ENCODE data around the gene MROH8.

The MROH8 gene

DNA sequence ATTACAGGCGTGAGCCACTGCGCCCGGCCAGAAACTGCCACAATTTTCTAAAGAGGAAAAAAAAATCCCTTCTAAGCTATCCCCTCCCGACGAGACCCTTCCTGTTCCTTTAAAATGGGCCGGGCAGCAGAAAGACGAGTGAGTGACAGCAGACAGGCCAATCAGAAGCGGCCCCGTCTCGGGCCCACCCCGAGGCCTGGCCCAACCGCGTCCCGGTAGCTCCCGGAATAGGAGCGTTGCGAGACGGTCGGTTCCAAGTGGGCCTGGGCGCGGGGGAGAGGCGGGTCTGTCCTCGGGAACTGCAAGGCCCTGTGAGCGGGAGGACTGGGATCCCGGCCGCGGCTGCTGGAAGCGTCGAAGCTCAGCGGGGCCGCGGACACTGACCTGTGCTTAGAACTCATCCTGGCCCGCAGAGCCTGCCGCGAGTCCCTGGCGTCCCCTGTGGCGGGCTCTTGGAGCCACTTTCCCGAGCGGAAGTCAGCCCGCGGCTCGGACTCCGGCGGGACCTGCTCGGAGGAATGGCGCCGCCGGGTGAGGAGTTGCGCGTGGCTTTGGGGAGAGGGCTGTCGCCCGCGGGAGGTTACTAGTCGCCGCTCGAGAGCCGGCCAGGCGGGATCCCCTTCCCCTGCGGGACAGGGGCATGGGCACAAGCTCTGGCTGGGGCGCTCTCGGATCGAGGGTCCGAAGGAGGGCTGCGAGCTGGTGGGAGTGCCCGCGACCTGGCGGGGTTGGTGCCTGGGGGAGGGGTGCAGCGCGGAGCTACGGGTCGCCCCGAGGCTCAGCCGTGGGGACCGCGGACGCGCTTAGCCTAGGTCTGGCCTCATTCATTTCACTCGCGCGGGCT lies at the start of gene MROH8, which contains the start of gene RPN2:
MROH8 (minus strand) TSS at position 710 of the 844 bp plus-strand sequence.
RPN2 (plus strand) TSS at position 492 of the 844 bp plus-strand sequence; CDS start at position 519, 27 bp downstream.
- peak; percentile 99 for DNase-seq

DNA sequence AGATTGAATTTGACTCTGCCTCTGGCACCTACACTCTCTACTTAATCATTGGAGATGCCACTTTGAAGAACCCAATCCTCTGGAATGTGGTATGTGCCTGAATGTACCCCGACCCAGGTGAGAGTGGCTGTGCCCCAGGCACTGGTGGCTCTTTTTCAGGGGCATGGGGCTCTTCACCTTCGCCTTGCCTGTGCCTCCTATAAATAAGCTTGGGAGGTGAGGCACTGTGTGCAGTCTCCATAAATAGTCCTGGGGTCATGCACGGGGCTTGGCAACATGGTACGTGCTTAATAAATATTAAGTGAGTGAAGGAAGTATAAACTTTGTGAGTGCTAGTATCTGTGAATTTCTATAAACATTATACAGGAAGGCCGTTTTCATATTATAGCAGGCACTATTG lies 49.3 kb upstream of the MROH8 start:
- DNase-seq = no peak

DNA sequence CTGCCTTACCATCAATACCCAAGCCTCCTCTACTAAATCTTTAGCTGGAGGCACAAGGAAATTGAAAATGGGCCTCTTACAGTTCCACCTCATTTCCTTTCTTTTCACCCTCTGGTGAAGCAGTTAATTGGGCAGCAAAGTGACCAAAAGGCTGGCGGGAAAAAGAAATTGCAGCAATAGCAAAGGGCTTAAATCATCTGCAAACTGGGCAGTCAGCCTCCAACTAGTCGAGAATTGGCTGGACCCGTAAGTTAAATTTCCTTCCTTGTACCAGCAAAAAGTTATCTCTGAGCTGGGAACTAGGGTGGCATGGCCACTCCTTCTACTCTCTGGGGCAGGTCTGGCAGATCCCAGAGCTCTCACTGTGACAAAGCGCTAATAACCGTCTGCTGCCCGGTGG lies 48.7 kb upstream of the MROH8 start:
- DNase-seq = no peak

DNA sequence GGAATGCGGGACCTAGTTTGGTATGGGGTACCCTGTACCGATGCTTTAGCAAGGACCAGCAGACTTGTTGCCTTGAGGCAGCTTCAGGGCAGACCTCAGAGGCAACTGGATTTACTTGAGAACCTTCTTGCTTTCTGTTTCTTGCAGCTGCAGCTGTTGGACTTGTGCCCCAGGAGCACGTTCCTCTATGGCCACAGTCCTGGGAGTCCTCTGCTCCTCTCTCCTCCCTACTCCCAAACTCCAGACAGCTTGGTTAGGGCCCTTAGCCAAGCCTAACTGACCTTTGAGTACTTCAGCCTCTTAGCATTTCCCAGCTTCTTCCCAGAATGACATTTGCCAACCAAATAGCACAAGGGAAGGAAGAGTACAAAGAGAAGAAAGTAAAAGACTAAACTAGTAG lies 47.5 kb upstream of the MROH8 start:
- DNase-seq = no peak

DNA sequence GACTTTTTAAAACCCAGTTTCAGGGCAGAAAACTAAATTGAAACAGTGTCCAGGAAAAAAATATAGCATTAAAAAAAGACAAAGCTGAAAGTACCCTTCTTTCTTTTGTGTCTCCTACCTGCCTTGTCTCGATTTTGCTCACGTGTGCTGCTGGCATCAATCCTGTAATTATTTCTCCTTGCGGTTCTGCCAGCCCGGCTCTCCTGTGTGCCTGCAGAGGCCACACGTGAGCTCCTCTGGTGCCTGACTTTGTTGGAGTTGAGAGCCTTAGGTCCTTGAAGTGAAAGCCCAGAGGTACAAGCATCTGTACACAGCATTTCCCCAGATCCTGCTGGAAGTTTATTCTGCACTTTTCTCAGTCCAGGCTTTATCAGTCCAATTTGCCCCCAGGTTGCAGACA lies 45.8 kb upstream of the MROH8 start:
- no peak for DNase-seq

DNA sequence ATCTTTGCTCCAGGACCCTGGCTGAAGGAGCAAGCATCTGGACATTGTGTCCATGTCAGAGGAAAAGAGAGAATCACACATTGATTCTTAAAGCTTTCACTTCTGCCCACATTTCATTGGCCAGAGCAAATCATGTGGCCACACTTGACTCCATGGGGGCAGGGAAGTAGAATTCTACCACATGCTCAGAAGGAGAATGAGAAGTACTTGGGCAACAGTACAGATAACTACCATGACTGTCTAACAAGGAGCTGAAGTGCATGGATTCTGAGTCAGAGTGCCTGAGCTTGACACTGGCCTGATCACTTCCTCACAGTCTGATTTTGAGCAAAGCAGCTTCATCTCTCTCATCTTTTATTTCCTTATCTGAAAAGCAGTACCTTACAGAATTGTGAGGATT lies 43.7 kb upstream of the MROH8 start:
- peak; percentile 78 for DNase-seq

DNA sequence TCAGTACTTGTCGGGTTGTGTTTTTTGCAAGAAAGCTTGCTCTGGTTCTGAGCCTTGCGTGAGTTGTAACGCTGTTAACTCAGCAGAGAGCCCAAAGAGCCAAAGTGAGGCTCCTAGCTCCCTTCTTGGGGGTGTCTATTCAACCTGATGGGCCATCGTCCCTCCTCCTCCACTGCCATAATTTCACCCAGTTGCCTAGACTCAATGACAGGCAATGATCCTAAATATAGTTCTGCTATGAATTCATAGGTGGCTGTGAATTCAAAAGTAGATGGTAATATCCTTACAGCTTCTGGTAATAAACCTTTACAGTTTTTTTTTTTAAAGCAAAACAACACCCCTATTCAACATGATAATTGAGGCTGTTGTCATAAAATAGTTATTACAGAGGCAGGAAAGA lies 42.7 kb upstream of the MROH8 start:
- DNase-seq = no peak

DNA sequence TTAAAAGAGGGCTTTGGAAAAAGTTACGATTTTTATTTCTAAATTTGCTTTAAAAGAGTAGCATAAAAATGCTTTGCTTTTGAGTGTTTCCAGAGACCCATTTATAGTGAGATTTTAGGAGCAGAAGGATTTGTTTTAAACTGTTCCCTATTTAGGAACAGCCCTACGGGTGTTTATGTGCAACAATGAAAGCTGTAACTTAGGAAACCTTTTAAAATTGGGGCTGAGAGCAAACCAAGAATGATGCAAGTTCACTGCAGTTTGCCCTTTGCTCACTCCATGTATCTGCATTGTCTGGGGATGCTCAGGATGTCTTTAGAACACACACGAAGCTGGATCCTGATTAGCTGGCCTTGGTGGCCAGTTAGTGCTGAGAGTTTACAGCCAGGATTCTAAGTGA lies 41.4 kb upstream of the MROH8 start:
- peak; percentile 13 for DNase-seq

DNA sequence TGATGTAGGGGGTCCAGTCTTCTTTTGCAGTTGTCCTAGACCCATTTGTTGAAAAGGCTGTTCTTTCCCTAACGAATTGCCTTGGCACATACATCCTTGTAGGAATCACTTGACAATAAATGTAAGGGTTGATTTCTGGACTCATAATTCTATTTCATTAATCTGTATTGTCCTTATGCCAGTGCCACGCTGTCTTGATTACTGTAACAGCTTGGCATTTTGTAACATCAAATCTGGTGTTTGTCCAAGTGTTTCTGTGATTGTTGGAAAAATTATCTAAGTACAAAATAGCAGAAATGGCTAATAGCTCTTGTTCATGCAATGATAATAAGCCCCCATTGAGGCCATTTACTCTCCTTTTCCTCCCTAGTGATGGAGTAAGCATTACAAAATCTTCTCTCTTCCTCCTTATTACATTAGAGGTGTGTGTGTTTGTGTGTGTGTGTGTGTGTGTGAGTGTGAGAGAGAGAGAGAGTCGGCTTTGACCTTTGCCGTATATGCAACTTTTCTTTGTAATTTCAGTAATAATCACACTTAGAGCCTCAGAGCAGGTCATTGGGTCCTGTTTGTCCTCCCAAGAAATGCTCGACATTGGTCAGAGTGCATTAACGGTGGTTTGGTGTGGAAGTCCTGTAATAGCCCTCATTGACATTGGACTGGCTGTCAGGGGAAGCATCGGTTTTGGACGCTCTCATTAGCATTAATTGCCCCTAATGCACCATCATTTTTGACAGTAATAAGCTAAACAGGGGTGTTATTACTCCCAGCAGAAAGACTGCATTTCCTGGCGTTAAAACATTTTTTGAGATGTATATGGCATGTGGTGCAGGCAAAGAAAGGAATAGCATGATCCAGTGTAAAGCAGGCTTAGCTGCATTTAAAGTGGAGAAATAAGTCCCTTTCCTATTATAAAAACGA lies 40.7 kb upstream of the MROH8 start:
- no peak for DNase-seq

DNA sequence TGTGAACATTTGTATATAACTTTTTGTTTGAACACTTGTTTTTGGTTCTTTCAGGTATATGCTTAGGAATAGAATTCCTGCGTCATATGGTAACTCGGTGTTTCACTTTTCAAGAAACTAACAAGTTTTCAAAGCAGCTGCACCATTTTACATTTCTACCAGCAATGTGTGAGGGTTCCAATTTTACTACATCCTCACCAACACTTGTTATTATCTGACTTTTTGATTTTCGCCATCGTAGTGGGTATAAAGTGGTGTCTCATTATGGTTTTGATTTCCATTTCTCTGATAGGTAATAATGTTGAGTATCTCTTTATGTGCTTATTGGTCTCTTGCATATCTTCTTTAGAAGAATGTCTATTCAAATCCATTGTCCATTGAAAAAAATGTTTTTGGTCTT lies 39.6 kb upstream of the MROH8 start:
- no peak for DNase-seq

DNA sequence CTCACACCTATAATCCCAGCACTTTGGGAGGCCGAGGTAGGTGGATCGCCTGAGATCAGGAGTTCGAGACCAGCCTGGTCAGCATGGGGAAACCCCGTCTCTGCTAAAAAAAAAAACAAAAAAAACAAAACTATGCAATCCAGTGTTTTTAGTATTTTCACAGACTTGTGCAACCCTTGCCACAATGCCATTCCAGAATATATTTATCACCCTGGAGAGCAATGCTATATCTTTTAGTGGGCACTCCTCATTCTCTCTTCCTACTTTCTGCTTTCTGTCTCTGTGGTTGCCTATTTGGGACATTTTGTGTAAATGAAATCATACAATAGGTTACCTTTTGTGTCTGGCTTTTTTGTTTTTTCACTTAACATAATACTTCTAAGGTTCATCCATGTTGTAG lies 39.1 kb upstream of the MROH8 start:
- DNase-seq = no peak

DNA sequence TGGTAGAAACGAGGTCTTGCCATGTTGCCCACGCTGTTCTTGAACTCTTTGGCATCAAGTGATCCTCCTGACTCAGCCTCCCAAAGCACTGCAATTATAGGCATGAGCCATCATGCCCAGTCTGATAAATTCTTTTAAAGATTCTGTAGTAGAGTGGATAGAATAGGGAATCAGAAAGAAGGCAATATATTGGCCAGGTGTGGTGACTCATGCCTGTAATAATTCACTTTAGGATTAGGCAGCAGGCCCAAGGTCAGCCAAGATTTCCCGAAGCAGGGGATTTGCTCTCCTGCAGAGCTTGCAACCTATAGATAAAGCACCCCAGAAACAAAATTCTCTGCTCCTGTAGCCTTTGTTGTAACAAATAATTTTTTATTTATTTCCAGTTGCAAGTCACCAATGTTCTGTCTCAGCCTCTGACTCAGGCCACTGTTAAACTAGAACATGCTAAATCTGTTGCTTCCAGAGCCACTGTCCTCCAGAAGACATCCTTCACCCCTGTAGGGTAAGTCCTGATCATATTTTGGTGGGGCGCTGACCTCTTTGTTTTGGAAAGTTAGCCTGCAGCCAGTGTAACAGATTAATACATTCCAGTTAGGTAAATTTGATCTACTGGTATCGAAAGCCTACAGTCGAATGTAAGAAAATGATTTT lies 30.4 kb upstream of the MROH8 start:
- no peak for DNase-seq

DNA sequence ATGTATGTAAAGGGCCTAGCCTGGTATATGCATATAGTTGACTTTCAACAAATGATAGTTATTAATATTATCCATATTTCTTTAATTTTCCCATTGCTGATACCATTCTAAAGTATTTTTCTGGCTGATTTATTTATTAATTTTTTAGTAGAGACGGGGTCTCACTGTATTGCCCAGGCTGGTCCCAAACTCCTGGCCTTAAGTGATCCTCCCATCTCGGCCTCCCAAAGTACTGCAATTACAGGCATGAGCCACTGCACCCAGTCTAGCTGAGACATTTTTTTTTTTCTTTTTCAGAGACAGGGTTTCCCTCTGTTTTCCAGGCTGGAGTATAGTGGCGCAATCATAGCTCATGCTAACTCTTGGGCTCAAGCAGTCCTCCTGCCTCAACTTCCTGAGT lies 29.8 kb upstream of the MROH8 start:
- DNase-seq = no peak

DNA sequence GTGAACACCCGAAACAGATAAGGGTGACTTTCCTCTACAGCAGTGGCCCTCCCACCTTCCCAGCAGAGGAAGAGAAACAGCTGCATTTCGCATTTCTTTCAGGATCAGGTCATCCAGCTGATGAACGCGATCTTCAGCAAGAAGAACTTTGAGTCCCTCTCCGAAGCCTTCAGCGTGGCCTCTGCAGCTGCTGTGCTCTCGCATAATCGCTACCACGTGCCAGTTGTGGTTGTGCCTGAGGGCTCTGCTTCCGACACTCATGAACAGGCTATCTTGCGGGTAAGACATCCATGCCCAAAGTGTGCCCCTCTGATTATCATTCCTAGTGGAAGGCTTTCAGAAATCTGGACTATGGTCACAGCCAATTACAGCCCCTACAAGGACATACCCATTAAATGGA lies 27.8 kb upstream of the MROH8 start:
- no peak for DNase-seq

DNA sequence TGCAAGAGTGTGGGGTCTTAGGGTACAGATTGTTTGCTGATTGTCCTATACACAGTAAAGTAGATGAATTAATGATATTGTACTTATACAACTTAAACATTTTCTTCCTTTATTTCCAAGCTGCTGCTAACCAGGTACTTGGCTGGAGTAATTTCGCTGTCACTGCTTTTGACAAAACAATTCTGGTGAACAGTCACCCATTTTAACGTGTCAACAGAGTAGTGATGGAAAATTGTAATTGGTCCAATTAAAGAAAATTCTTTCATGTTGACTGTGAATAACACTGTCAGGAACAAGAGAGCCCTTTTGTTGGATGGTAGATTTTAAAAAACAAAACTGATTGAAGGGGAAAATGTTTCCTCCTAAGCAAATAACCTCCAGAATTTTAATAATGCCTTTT lies 26.4 kb upstream of the MROH8 start:
- no peak for DNase-seq

DNA sequence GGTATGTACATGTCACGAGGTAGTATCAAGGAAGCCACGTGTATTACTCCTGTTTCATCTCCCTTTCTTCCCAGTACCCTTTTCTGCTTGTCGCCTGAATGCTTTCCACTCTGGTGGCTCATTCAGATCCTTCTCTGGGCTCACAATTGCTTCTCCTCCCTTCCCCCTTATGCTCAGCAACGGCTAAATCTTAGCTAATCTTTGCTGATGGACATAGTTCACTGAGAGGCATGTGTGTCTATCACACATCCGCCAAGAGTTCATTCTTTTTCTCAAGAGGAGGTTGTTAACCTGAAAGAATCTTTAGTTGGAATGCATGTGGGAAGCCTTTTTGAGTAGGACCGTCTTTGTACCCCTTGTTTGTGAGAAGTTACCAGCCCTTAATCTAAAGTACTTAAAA lies 25.8 kb upstream of the MROH8 start:
- no peak for DNase-seq

DNA sequence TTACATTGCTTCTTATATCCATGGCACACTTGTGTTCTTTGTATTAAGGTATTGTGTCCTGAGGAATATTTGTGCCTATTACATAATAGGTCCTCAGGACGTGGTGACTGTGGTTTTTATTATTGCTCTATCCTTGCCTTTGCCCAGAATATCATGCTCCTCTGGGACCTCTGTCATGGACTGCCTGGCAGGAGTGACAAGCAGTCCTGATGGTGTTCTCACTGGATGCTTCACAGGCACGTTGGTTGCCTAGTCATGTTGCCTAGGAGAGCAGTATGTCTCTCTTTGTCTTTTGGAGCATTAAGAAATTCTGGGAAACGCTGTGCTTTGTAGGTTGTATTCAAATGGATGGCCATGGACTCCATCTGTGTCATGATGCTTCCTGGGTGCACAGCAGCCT lies 24.7 kb upstream of the MROH8 start:
- no peak for DNase-seq

DNA sequence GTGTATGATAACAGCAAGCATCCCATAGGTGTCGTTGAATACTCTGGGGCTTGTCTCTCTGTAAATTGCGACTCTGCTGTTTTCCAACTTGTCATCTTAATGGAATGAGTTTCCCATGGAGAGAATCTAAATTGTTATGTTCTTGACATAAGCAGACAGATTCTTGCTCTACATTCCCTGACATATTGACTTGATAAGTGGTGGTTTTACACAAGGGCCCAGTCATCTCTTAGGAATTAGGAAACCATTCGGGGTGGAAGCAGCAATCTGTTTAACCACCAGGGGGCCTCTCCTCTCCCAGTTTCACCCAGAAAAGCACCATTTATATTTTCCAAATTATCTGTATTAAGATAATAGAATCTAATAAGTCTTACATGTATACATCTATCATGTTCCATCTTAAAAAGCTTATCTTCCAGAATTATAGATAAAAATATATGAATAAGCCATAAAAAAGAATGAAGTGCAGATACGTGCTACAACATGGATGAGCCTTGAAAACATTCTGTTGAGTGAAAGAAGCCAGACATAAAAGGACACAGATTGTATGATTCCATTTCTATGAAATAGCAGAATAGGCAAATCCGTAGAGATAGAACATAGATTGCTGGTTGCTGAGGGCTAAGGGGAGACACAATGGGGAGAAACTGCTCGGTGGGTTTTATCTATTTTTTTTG lies 23.1 kb upstream of the MROH8 start:
- peak; percentile 98 for DNase-seq

DNA sequence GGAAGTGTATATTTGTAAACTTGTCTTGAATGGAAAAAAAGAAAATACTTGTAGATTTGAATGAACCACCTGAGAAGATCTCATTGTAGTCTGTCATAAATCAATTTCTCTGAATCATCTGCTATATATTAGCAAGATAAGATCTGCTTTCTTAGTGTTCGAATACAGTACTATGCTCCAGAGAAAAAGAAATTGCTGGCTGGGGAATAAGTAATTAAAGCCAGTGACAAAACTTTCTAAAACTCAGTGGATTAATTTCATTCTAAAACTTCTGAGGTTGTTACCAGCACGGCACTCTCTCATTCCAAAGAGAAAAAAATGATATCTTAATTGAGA lies 22.4 kb upstream of the MROH8 start:
- peak; percentile 29 for DNase-seq

DNA sequence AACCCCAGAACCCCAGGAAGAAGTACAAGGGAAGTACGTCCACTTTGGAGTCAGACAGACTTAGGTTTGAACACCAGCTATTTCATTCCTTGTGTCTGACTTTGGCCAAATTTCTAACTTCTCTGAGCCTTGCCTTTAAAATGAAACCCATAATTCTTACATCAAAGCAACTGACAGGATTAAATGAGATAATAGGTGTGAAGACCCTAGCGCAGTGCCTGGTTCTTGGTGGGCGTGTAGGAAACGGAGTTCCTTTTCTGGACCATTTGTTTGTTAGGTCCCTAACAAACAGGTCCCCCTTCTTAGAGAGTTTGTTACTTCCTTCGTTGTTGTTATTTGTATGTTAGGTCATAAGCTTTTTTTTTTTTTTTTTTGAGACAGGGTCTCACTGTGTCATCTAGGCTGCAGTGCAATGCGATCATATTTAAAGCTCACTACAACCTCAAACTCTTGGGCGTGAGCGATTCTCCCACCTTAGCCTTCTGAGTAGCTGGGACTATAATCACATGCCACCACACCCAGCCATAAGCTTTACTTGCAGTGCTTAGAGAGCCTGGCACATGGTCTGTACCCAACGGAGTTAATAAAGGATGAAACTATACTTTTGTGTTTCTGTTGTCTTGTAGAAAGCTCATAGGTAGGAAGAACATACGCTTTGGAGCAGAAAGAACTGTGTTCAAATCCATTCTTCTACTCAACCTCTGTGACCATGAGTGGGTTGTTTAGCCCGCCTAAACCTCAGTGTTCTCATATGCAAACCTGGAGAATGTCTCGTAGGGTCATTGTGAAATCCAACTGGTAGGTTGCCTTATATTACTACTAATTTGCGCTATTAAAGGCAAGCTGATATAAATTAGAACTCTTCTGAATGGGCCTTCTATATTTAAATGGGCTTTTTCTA lies 21.8 kb upstream of the MROH8 start:
- DNase-seq = no peak

DNA sequence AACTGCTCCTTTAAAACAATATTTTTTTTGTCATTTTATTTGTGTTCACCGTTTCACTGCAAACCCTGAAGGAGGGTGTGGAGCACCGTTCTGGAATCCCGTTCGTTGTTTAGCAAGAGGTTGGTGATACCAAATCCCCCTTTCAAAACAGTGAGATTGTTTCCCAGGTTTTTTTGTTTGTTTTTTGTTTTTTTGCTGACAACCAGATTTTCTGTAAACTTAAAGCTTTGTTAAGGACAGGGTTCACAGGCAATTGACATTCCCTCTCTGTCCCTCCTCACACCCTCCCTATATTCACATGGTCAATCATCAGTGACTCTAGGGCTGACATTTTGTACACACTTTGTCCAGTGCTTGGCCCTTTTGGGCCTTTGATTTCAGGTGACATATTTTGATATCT lies 21.0 kb upstream of the MROH8 start:
- DNase-seq = no peak

Data from fibroblast of skin of right quadriceps (primary cell).